Measurements from ENCODE around the gene CA4.

Gene CA4

DNA sequence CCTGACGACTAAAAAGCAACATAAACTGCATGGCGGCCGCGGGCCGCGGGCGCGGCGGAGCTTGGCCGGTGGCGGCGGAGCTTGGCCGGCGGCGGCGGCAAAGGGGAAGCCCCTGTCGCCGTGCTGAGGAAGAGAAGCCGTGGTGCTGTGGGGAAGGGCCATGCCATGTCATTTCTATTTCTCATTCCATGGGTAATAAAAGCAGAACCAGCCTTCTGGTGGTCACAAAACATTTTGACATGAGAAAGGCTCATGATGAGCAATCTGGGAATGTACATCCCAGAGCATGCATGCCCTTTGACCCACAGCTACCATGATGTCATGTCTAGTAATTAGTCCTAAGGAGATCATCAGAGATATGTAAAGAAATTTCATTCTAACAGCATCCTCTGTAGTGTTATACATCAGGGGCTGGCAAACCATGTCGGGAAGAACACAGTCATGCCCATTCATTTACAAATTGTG, 47.1 kb upstream of the CA4 start:
- H3K36me3 ChIP-seq (ENCODE audit: control insufficient read depth in 2 of 2, insufficient read depth in 1 of 2, low read length in 2 of 2): no peaks in the 10 kb centered on the region
- POLR2A ChIA-PET: interaction anchor here (0.6 to 1.0 kb wide), 4 partner anchors 24 to 1696 kb away, joined by 3 to 10 read pairs (median 6); partner anchors contain the start of gene HEATR6
- H3K4me1 ChIP-seq (ENCODE audit: control insufficient read depth, insufficient read depth, low read length): no peaks in the 10 kb centered on the region
- TF ChIP-seq, protein P1, sequence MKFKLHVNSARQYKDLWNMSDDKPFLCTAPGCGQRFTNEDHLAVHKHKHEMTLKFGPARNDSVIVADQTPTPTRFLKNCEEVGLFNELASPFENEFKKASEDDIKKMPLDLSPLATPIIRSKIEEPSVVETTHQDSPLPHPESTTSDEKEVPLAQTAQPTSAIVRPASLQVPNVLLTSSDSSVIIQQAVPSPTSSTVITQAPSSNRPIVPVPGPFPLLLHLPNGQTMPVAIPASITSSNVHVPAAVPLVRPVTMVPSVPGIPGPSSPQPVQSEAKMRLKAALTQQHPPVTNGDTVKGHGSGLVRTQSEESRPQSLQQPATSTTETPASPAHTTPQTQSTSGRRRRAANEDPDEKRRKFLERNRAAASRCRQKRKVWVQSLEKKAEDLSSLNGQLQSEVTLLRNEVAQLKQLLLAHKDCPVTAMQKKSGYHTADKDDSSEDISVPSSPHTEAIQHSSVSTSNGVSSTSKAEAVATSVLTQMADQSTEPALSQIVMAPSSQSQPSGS (tag by site-specific recombination; IDR thresholded peaks at IDR 0.05; ENCODE audit: low read depth): peak; percentile 79
- TF ChIP-seq ZEB2 (tag by site-specific recombination; IDR thresholded peaks at IDR 0.05): peak; percentile 55
- no peak for TF ChIP-seq ZIC2 (tag by site-specific recombination; IDR thresholded peaks at IDR 0.05)
- peak; percentile 80 for TF ChIP-seq ZBTB21 (tag by site-specific recombination; IDR thresholded peaks at IDR 0.05)
- TF ChIP-seq YY1 (tag by site-specific recombination; IDR thresholded peaks at IDR 0.05): 0 out of 2 replicates have a peak, but pooled peaks have one; percentile 36
- TF ChIP-seq MEIS1 (CRISPR knock-in tag; IDR thresholded peaks at IDR 0.05; ENCODE audit: borderline replicate concordance): no peak
- TF ChIP-seq BCL6B (tag by site-specific recombination; IDR thresholded peaks at IDR 0.05): no peak
- TF ChIP-seq INSM2 (tag by site-specific recombination; IDR thresholded peaks at IDR 0.05): peak; percentile 48; the same call in 1 of the 2 replicates
- no peak for TF ChIP-seq RBAK (tag by site-specific recombination; IDR thresholded peaks at IDR 0.05)
- no peak for TF ChIP-seq AEBP2 (tag by site-specific recombination; IDR thresholded peaks at IDR 0.05; ENCODE audit: borderline replicate concordance)
- TF ChIP-seq ZNF629 (tag by site-specific recombination; IDR thresholded peaks at IDR 0.05): peak; percentile 85
- 0 out of 2 replicates have a peak, but pooled peaks have one; percentile 39 for TF ChIP-seq SP7 (tag by site-specific recombination; IDR thresholded peaks at IDR 0.05)
- TF ChIP-seq ZBTB26 (tag by site-specific recombination; optimal IDR thresholded peaks at IDR 0.05): peak; percentile 27
- peak; percentile 41; the same call in 1 of the 2 replicates for TF ChIP-seq ZNF561 (tag by site-specific recombination; IDR thresholded peaks at IDR 0.05; ENCODE audit: borderline replicate concordance)
- peak; percentile 89 for TF ChIP-seq IKZF3 (tag by site-specific recombination; IDR thresholded peaks at IDR 0.05)
- TF ChIP-seq ZNF639 (tag by site-specific recombination; IDR thresholded peaks at IDR 0.05): peak; percentile 56; the same call in 1 of the 2 replicates
- peak; percentile 74 for TF ChIP-seq OSR2 (tag by site-specific recombination; IDR thresholded peaks at IDR 0.05)
- 0 out of 2 replicates have a peak, but pooled peaks have one; percentile 6 for TF ChIP-seq ZNF660 (tag by site-specific recombination; IDR thresholded peaks at IDR 0.05)
- TF ChIP-seq BCL11A (tag by site-specific recombination; IDR thresholded peaks at IDR 0.05; ENCODE audit: low read depth): no peak
- 0 out of 2 replicates have a peak, but pooled peaks have one; percentile 14 for TF ChIP-seq ZNF335 (tag by site-specific recombination; conservative IDR thresholded peaks at IDR 0.05)
- H3K9me3 ChIP-seq (ENCODE audit: control insufficient read depth, insufficient read depth, low read depth, low read length): no peaks in the 10 kb centered on the region
- H3K4me3 ChIP-seq (ENCODE audit: low read depth, low read length): peak overlapping the region; percentile 9
- peak overlapping the region; percentile 53; the same call in 1 of the 2 replicates for H3K27ac ChIP-seq (ENCODE audit: extremely low read depth, low read depth, low read length)
- CTCF ChIA-PET: interaction anchor here (0.6 to 0.9 kb wide), 3 partner anchors 15 to 1007 kb away, joined by 3 to 5 read pairs (median 3); no protein-coding TSS in a partner anchor

Measured in HEK293 (cell line).